Measurements from ENCODE around the gene RIN3. TPM values are rescaled to one million over a fixed set of nuclear protein-coding genes. Genes with fewer than 3 reads are reported as not detected.
A peak's percentile ranks its signal among the peaks of the same experiment; 100 is the strongest.

RIN3 gene
- total RNA-seq, 1 donor from 2014 or later: 70.6 TPM

- Histone ChIP-seq H3K4me3 (no peak overlapping the region), H3K9me3 (no peaks in the 10 kb centered on the region), H3K27me3 (ENCODE audit: low read depth) (no peaks in the 10 kb centered on the region), H3K27ac (no peak overlapping the region), H3K4me1 (peaks cover 49% of the 10 kb centered on the region), H3K36me3 (no peaks in the 10 kb centered on the region)
- DNase-seq (no peak), ATAC-seq (no peak)
- TF ChIP-seq, protein P1, sequence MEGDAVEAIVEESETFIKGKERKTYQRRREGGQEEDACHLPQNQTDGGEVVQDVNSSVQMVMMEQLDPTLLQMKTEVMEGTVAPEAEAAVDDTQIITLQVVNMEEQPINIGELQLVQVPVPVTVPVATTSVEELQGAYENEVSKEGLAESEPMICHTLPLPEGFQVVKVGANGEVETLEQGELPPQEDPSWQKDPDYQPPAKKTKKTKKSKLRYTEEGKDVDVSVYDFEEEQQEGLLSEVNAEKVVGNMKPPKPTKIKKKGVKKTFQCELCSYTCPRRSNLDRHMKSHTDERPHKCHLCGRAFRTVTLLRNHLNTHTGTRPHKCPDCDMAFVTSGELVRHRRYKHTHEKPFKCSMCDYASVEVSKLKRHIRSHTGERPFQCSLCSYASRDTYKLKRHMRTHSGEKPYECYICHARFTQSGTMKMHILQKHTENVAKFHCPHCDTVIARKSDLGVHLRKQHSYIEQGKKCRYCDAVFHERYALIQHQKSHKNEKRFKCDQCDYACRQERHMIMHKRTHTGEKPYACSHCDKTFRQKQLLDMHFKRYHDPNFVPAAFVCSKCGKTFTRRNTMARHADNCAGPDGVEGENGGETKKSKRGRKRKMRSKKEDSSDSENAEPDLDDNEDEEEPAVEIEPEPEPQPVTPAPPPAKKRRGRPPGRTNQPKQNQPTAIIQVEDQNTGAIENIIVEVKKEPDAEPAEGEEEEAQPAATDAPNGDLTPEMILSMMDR (IDR thresholded peaks at IDR 0.05): no peak
- intact Hi-C loops (cut with DNase I): no loop called here
Measured at GRCh38 chr14:92527721-92528120, 14.1 kb downstream of the RIN3 start.

DNA sequence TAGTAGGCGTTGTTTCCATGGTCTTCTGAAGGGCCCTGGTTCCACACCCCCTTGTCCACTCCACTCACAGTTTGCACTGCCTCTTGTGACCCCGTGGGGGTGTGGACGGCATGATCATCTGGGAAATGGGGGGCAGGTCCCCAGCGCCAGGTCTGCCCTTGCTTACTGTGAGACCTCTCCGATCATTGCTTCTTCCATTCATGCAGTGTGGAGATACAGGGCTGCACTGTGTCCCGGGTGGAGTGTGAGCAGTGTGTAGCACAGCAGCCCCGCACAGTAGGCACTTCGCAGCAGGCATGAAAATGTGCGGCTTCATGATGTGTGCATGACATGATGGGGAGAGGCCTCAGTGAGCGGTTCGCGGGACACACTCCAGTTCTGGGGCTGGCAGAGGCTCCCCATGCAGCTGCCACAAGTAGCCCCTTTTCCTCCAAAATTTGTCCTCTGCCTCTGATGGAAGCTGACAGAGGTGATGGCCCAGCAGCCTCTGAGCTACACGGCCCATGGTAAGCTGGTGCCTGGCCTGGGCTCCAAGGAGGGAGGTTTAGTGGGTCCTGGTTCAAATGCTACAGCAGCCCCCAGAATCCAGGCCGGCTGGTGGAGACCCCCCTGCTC is 15.0 kb downstream of the RIN3 start:
- ATAC-seq (no peak), DNase-seq (no peak)
- no peak overlapping the region for H3K4me3 ChIP-seq
- no peak overlapping the region for H3K27ac ChIP-seq
- intact Hi-C loops (cut with DNase I): no loop called here
- no peaks in the 10 kb centered on the region for H3K36me3 ChIP-seq
- H3K27me3 ChIP-seq (ENCODE audit: low read depth): no peaks in the 10 kb centered on the region
- peaks cover 44% of the 10 kb centered on the region for H3K4me1 ChIP-seq
- TF ChIP-seq, protein P1 (IDR thresholded peaks at IDR 0.05): no peak
- H3K9me3 ChIP-seq: no peaks in the 10 kb centered on the region

- no peaks in the 10 kb centered on the region for H3K27me3 ChIP-seq (ENCODE audit: low read depth)
- intact Hi-C loops (cut with DNase I): no loop called here
- ATAC-seq (no peak), DNase-seq (no peak)
- H3K4me3 ChIP-seq: no peak overlapping the region
- TF ChIP-seq, protein P1 (IDR thresholded peaks at IDR 0.05): no peak
- peaks cover 34% of the 10 kb centered on the region for H3K4me1 ChIP-seq
- no peaks in the 10 kb centered on the region for H3K36me3 ChIP-seq
- H3K9me3 ChIP-seq: no peaks in the 10 kb centered on the region
- H3K27ac ChIP-seq: no peak overlapping the region
Measured at GRCh38 chr14:92529903-92530302, 16.3 kb downstream of the RIN3 start.

GRCh38 chr14:92531106-92531873 is 17.7 kb downstream of the RIN3 start:
- ATAC-seq (peak; percentile 80 to 87), DNase-seq (peak; percentile 63)
- H3K4me3 ChIP-seq: no peak overlapping the region
- TF ChIP-seq, protein P1 (IDR thresholded peaks at IDR 0.05): no peak
- H3K9me3 ChIP-seq: no peaks in the 10 kb centered on the region
- H3K4me1 ChIP-seq: peaks cover 40% of the 10 kb centered on the region
- no peaks in the 10 kb centered on the region for H3K36me3 ChIP-seq
- peak overlapping the region; percentile 49 for H3K27ac ChIP-seq
- H3K27me3 ChIP-seq (ENCODE audit: low read depth): no peaks in the 10 kb centered on the region
- intact Hi-C loops (cut with DNase I): no loop called here

- ATAC-seq (no peak), DNase-seq (no peak)
- TF ChIP-seq, protein P1 (IDR thresholded peaks at IDR 0.05): no peak
- Histone ChIP-seq H3K27me3 (ENCODE audit: low read depth) (no peaks in the 10 kb centered on the region), H3K27ac (no peak overlapping the region), H3K9me3 (no peaks in the 10 kb centered on the region), H3K36me3 (no peaks in the 10 kb centered on the region), H3K4me1 (peaks cover 41% of the 10 kb centered on the region), H3K4me3 (no peak overlapping the region)
- intact Hi-C loops (cut with DNase I): no loop called here
Measured at GRCh38 chr14:92532490-92533163, 19.0 kb downstream of the RIN3 start.

Data from lower lobe of right lung (tissue), 2 donors.